Astrocyte of the cerebellum (primary cell): ENCODE results near the gene CDKL5.
"Not testable (repeated sequence)": the region's sequence is repeated elsewhere in the genome, so short reads cannot be mapped to it uniquely, and the experiment has no call there.

ENCODE experiments used
- DNase-seq: peaks from one replicate; pipeline ENCODE4 v3.0.0-alpha.2; 2011; ENCODE audit warnings: low read depth
- H3K4me3 ChIP-seq: 2 replicates; pipeline ENCODE4 v1.5.1; 2011; ENCODE audit warnings: mild to moderate bottlenecking, low read depth, low read length, moderate library complexity
- CTCF ChIP-seq: IDR thresholded peaks from 2 replicates; pipeline ENCODE4 v1.5.1; 2012; ENCODE audit warnings: low read length, low read depth, moderate library complexity, mild to moderate bottlenecking; ENCODE audit errors: missing control alignments
- in situ Hi-C: cut with HindIII; loops from 2 replicates; pipeline ENCODE4 v1.10.0; 2017; ENCODE audit warnings: low sequenced_read_pairs

Gene CDKL5

GRCh38 chrX:18575744-18576143 is 150.3 kb downstream of the CDKL5 start:
- no peak for DNase-seq
- H3K4me3 ChIP-seq: no peak overlapping the region
- no peak for TF ChIP-seq CTCF
- in situ Hi-C loops: no loop called here

GRCh38 chrX:18577400-18577799 is 152.0 kb downstream of the CDKL5 start:
- no peak for DNase-seq
- in situ Hi-C loops: no loop called here
- no peak overlapping the region for H3K4me3 ChIP-seq
- TF ChIP-seq CTCF: no peak

GRCh38 chrX:18578546-18578945 is 153.1 kb downstream of the CDKL5 start:
- in situ Hi-C loops: no loop called here
- TF ChIP-seq CTCF: no peak
- H3K4me3 ChIP-seq: no peak overlapping the region
- no peak for DNase-seq

- DNase-seq: no peak
- TF ChIP-seq CTCF: no peak
- H3K4me3 ChIP-seq: no peak overlapping the region
- in situ Hi-C loops: no loop called here
These were observed 154.1 kb downstream of the CDKL5 start for GRCh38 chrX:18579495-18579894.

- in situ Hi-C loops: no loop called here
- no peak overlapping the region for H3K4me3 ChIP-seq
- DNase-seq: no peak
- TF ChIP-seq CTCF: no peak
These were observed 157.6 kb downstream of the CDKL5 start for GRCh38 chrX:18582910-18583493.

GRCh38 chrX:18589292-18589691 is 163.9 kb downstream of the CDKL5 start:
- in situ Hi-C loops, H3K4me3 ChIP-seq, DNase-seq: not testable (repeated sequence)

- in situ Hi-C loops: no loop called here
- TF ChIP-seq CTCF: no peak
- no peak for DNase-seq
- no peak overlapping the region for H3K4me3 ChIP-seq
These were observed 166.4 kb downstream of the CDKL5 start for GRCh38 chrX:18591834-18592233.
